ENCODE results near the gene HOXC11. TPM values are rescaled to one million over a fixed set of nuclear protein-coding genes. Genes with fewer than 3 reads are reported as not detected.

Gene HOXC11
- total and polyA plus RNA-seq, 2 donors (not counting 1 experiment from before 2014, with no cell fraction given): not detected

DNA sequence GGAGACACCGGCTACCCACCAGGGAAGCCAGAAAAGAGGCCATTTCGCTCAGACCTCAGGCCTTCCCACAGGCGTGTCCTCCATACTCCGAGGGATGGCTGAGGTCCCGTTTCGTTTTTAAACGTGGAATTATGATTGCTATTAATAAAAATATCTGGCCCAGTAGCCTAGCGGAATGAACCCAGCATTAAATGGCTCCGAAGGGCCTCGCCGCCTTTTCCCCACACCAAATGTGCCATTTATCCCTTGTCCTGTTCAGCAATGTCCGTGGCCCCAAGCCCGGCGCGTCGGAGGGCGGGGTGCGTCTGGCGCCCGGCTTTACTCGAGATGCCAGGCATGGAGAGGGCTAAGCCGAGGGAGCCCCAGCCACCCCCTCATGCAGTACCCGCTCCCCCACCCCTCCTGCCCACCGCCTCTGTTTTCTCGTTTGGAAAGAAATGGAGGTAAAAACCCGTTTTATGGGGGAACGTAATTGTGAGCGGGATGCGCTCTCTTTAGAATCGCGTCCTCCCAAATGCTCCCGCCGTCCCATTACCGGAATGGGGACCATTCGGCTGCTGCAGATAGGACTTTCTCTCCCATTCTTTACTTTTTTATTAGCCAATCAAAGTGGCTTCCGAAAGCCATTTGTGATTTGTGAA is 41.6 kb downstream of the HOXC11 start:
- CTCF ChIA-PET: interaction anchor here (0.7 to 3.9 kb wide), 8 partner anchors 8 to 193 kb away, joined by 3 to 31 read pairs (median 4); partner anchors contain the start of gene HOXC5
- H3K9me3 Mint-ChIP-seq (ENCODE audit: insufficient read depth): no peaks in the 10 kb centered on the region
- no peak overlapping the region for H3K4me3 Mint-ChIP-seq
- WGBS (ENCODE audit: insufficient coverage): 15% methylated on average over 15 of the region's 36 CpGs
- peaks cover 30% of the 10 kb centered on the region for H3K4me1 Mint-ChIP-seq
- H2AFZ ChIP-seq (ENCODE audit: insufficient read depth, low read depth, low read length, poor library complexity, severe bottlenecking): no peak overlapping the region
- peaks cover 70% of the 10 kb centered on the region for H3K27me3 Mint-ChIP-seq
- H3K9me3 ChIP-seq (ENCODE audit: control extremely low read depth in 1 of 3, control insufficient read depth in 2 of 3, insufficient read depth in 1 of 3, low read length in 2 of 3): peaks cover 0 to 53% (median 6%) of the 10 kb centered on the region in 3 donors
- H3K79me2 ChIP-seq (ENCODE audit: control insufficient read depth, insufficient read depth, low read length): no peaks in the 10 kb centered on the region
- POLR2A ChIA-PET: interaction anchor here (0.7 kb wide), 1 partner anchor 13 kb away, joined by 4 read pairs; no protein-coding TSS in a partner anchor
- no peak overlapping the region for H3K4me3 ChIP-seq (ENCODE audit: control extremely low read depth in 1 of 5, extremely low read depth in 1 of 5, insufficient read depth in 1 of 5, low read depth in 2 of 5, low read length in 4 of 5)
- DNase-seq (peak; percentile 45), ATAC-seq (ENCODE audit: low read depth) (no peak)
- H3K27me3 ChIP-seq (replicated peaks in 1 of 4; ENCODE audit: control extremely low read depth in 1 of 4, control insufficient read depth in 3 of 4, insufficient read depth in 4 of 4, low read length in 3 of 4): peaks cover 0 to 94% (median 77%) of the 10 kb centered on the region in 4 experiments
- H4K20me1 ChIP-seq (ENCODE audit: control insufficient read depth, insufficient read depth, low read length, poor library complexity, severe bottlenecking): no peaks in the 10 kb centered on the region
- no peak overlapping the region for H3K27ac Mint-ChIP-seq
- TF ChIP-seq CTCF (IDR thresholded peaks at IDR 0.05) (no peak), EZH2 (IDR thresholded peaks at IDR 0.05; ENCODE audit: borderline replicate concordance, insufficient read depth, low read depth, low read length, poor library complexity, severe bottlenecking) (peak; percentile 98)
- H3K9ac ChIP-seq (ENCODE audit: low read length): no peak overlapping the region
- no peaks in the 10 kb centered on the region for H3K36me3 ChIP-seq (replicated peaks in 1 of 2; ENCODE audit: control extremely low read depth in 1 of 2, control insufficient read depth in 1 of 2, extremely low read depth in 1 of 2, insufficient read depth in 2 of 2, low read length in 1 of 2)
- H3K4me1 ChIP-seq (ENCODE audit: control insufficient read depth in 2 of 2, insufficient read depth in 2 of 2, low read length in 2 of 2): peaks cover 33 to 50% of the 10 kb centered on the region in 2 donors
- H3K4me2 ChIP-seq (replicated peaks; ENCODE audit: low read depth, low read length, poor library complexity, severe bottlenecking): peak overlapping the region; percentile 36
- H3K27ac ChIP-seq (ENCODE audit: low read length in 2 of 2): no peak overlapping the region
- intact Hi-C loops (cut with micrococcal nuclease): loop anchor here (5.0 kb wide), 2 partner anchors 37 to 62 kb away; partner anchors contain the start of gene HOXC12
